Mesenchymal stem cell (in vitro differentiated cells and primary cell): ENCODE results near the gene CEBPE.
A peak's percentile ranks its signal among the peaks of the same experiment; 100 is the strongest.

Source experiments
- DNase-seq: peaks from one replicate; pipeline ENCODE4 v3.0.0-alpha.2; 2013
- H2AFZ ChIP-seq: one replicate; pipeline ENCODE4 v1.6.1; 2013; ENCODE audit warnings: low read depth, mild to moderate bottlenecking, control low read depth, inconsistent platforms, low read length, moderate library complexity
- H2AK5ac ChIP-seq: 2 replicates; pipeline ENCODE4 v1.6.1; 2013; ENCODE audit warnings: low read length, moderate library complexity, mild to moderate bottlenecking, inconsistent platforms; ENCODE audit not compliant: severe bottlenecking
- H2BK120ac ChIP-seq: one replicate; pipeline ENCODE4 v1.6.1; 2013; ENCODE audit warnings: low read depth, mild to moderate bottlenecking, inconsistent platforms, low read length, moderate library complexity
- H2BK12ac ChIP-seq, 2 experiments: one replicate each; pipeline ENCODE4 v1.6.1; 2013; ENCODE audit warnings: inconsistent platforms in 2 of 2, low read length in 2 of 2, mild to moderate bottlenecking in 2 of 2, moderate library complexity in 2 of 2, control low read depth in 1 of 2
- H2BK15ac ChIP-seq: one replicate; pipeline ENCODE4 v1.6.1; 2013; ENCODE audit warnings: mild to moderate bottlenecking, low read depth, inconsistent platforms; ENCODE audit not compliant: poor library complexity, severe bottlenecking
- H2BK5ac ChIP-seq: 2 replicates; pipeline ENCODE4 v1.6.1; 2013; ENCODE audit warnings: low read depth, mild to moderate bottlenecking, low read length, control low read depth, inconsistent platforms; ENCODE audit not compliant: poor library complexity, severe bottlenecking
- H3K14ac ChIP-seq, 2 experiments: one replicate each; pipeline ENCODE4 v1.6.1; 2013; ENCODE audit warnings: inconsistent platforms in 2 of 2, low read length in 2 of 2, control low read depth in 1 of 2, mild to moderate bottlenecking in 1 of 2, moderate library complexity in 1 of 2
- H3K18ac ChIP-seq, 2 experiments: one replicate each; pipeline ENCODE4 v1.6.1; 2013; ENCODE audit warnings: inconsistent platforms in 2 of 2, low read length in 2 of 2, control low read depth in 1 of 2, low read depth in 1 of 2, mild to moderate bottlenecking in 1 of 2
- H3K23ac ChIP-seq, 2 experiments: one replicate each; pipeline ENCODE4 v1.6.1; 2013; ENCODE audit warnings: inconsistent platforms in 2 of 2, low read length in 2 of 2, mild to moderate bottlenecking in 2 of 2, moderate library complexity in 2 of 2, control low read depth in 1 of 2
- H3K27ac ChIP-seq: 2 replicates; pipeline ENCODE4 v1.5.1; 2013; ENCODE audit warnings: mild to moderate bottlenecking, moderate library complexity, low read length, control low read depth, inconsistent platforms; ENCODE audit not compliant: poor library complexity, severe bottlenecking
- H3K27me3 ChIP-seq, 2 experiments: 2 replicates each; pipeline versions ENCODE4 v1.6.1 to v1.7.0; 2013; ENCODE audit warnings: low read length in 2 of 2, mild to moderate bottlenecking in 2 of 2, moderate library complexity in 2 of 2, control low read depth in 1 of 2, inconsistent platforms in 1 of 2; ENCODE audit not compliant: control insufficient read depth in 1 of 2, insufficient read depth in 1 of 2
- H3K36me3 ChIP-seq, 2 experiments: 2 replicates each; pipeline versions ENCODE4 v1.6.1 to v1.7.0; 2013; ENCODE audit warnings: low read length in 2 of 2, control low read depth in 1 of 2, inconsistent platforms in 1 of 2, low read depth in 1 of 2, mild to moderate bottlenecking in 1 of 2; ENCODE audit not compliant: insufficient read depth in 2 of 2, control insufficient read depth in 1 of 2
- H3K4ac ChIP-seq, 2 experiments: one replicate each; pipeline ENCODE4 v1.6.1; 2013; ENCODE audit warnings: inconsistent platforms in 2 of 2, low read length in 2 of 2, mild to moderate bottlenecking in 2 of 2, moderate library complexity in 2 of 2, control low read depth in 1 of 2, low read depth in 1 of 2
- H3K4me1 ChIP-seq: 2 replicates; pipeline ENCODE4 v1.6.1; 2013; ENCODE audit warnings: low read depth, low read length, control low read depth; ENCODE audit not compliant: control insufficient read depth, insufficient read depth
- H3K4me2 ChIP-seq: 2 replicates; pipeline ENCODE4 v1.6.1; 2013; ENCODE audit warnings: low read length, mild to moderate bottlenecking, inconsistent platforms; ENCODE audit not compliant: poor library complexity, severe bottlenecking
- H3K4me3 ChIP-seq, 2 experiments: 2 replicates each; pipeline versions ENCODE4 v1.5.1 to v1.7.0; 2013; ENCODE audit warnings: low read length in 2 of 2, mild to moderate bottlenecking in 2 of 2, control low read depth in 1 of 2, low read depth in 1 of 2; ENCODE audit not compliant: insufficient read depth in 1 of 2
- H3K79me1 ChIP-seq: replicated peaks from 2 replicates; pipeline ENCODE4 v1.6.1; 2013; ENCODE audit warnings: mild to moderate bottlenecking, control low read depth, low read length, inconsistent platforms; ENCODE audit not compliant: poor library complexity, severe bottlenecking
- H3K9ac ChIP-seq: 2 replicates; pipeline ENCODE4 v1.7.0; 2013; ENCODE audit warnings: mild to moderate bottlenecking, low read length, moderate library complexity
- H3K9me3 ChIP-seq: 2 replicates; pipeline ENCODE4 v1.7.0; 2013; ENCODE audit warnings: mild to moderate bottlenecking, low read length; ENCODE audit not compliant: control insufficient read depth
- H4K8ac ChIP-seq: one replicate; pipeline ENCODE4 v1.6.1; 2013; ENCODE audit warnings: inconsistent platforms, mild to moderate bottlenecking, low read length, moderate library complexity
- H4K91ac ChIP-seq: one replicate; pipeline ENCODE4 v1.6.1; 2013; ENCODE audit warnings: mild to moderate bottlenecking, low read length, inconsistent platforms
- WGBS: methylation state at CpG from one replicate; pipeline ENCODE4 v1.1.7; 2013; ENCODE audit warnings: mixed read lengths; 5-methylcytosine and 5-hydroxymethylcytosine counted together

The CEBPE gene

DNA sequence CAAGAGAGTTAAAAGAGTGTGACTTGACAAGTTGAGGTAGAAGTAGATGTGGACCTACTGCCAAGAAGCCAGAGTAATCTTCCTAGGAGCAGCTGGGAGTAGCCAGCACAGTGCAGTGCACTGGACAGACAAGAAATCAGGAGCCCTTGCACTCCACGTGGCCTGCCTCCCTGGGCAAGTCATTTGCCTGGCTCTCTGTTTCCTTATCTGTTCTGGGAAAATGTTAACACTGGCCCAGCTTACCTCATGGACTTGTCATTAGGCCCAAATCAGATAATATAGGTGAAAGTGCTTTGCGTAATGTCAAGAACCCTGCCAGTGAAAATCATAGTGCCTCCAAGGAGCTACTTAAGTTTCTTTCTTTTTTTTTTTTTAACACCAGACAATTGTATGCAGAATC, 45.2 kb upstream of the CEBPE start:
- no peaks in the 10 kb centered on the region for H3K79me1 ChIP-seq

DNA sequence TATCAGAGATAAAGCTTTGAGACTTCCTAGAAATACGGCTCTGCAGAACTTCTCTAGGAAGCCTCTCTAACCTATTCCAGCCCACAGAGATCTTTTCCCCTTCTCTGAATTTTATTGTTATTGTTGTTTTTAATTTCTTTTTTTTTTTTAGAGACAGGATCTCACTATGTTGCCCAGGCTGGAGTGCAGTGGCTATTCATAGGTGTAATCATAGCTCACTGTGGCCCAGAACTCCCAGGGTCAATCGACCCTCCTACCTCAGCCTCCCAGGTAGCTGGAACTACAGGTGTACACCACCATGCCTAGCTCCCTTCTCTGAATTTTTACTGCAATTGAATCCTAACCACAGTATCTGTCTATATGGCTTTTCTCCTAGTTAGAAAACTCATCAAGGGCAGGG, 44.8 kb upstream of the CEBPE start:
- H3K4ac ChIP-seq: no peak overlapping the region
- H4K91ac ChIP-seq: no peak overlapping the region
- no peak overlapping the region for H2AK5ac ChIP-seq
- H2BK12ac ChIP-seq: no peak overlapping the region
- no peak for DNase-seq
- no peak overlapping the region for H2BK5ac ChIP-seq
- H3K27me3 ChIP-seq: peaks cover 3 to 5% of the 10 kb centered on the region in 2 experiments
- H2BK15ac ChIP-seq: no peak overlapping the region
- H3K4me3 ChIP-seq: no peak overlapping the region
- H4K8ac ChIP-seq: no peak overlapping the region
- no peak overlapping the region for H3K23ac ChIP-seq
- H3K4me1 ChIP-seq: peaks cover 12% of the 10 kb centered on the region
- no peak overlapping the region for H3K18ac ChIP-seq
- no peaks in the 10 kb centered on the region for H3K79me1 ChIP-seq
- H3K14ac ChIP-seq: no peak overlapping the region
- H3K9ac ChIP-seq: no peak overlapping the region
- no peak overlapping the region for H2AFZ ChIP-seq
- no peak overlapping the region for H3K27ac ChIP-seq
- peaks cover 0 to 19% of the 10 kb centered on the region in 2 experiments for H3K36me3 ChIP-seq
- H2BK120ac ChIP-seq: no peak overlapping the region
- WGBS: 92% methylated on average over 1 of the region's 2 CpGs
- no peaks in the 10 kb centered on the region for H3K9me3 ChIP-seq
- H3K4me2 ChIP-seq: no peak overlapping the region

More for the DNA sequence above, 45.2 kb upstream of the CEBPE start:
- peaks cover 0 to 19% of the 10 kb centered on the region in 2 experiments for H3K36me3 ChIP-seq
- H3K23ac ChIP-seq: no peak overlapping the region
- H3K4ac ChIP-seq: no peak overlapping the region
- H2AFZ ChIP-seq: no peak overlapping the region
- H3K4me2 ChIP-seq: no peak overlapping the region
- H3K9me3 ChIP-seq: no peaks in the 10 kb centered on the region
- no peak overlapping the region for H3K14ac ChIP-seq
- H3K18ac ChIP-seq: no peak overlapping the region
- no peak overlapping the region for H3K4me3 ChIP-seq
- H4K91ac ChIP-seq: no peak overlapping the region
- H2BK5ac ChIP-seq: no peak overlapping the region
- no peak for DNase-seq
- no peak overlapping the region for H2BK12ac ChIP-seq
- H3K27ac ChIP-seq: no peak overlapping the region
- H2BK15ac ChIP-seq: no peak overlapping the region
- WGBS: 85% methylated on average over 2 of the region's 2 CpGs
- no peak overlapping the region for H4K8ac ChIP-seq
- peaks cover 3 to 5% of the 10 kb centered on the region in 2 experiments for H3K27me3 ChIP-seq
- no peak overlapping the region for H3K9ac ChIP-seq
- peaks cover 12% of the 10 kb centered on the region for H3K4me1 ChIP-seq
- H2AK5ac ChIP-seq: no peak overlapping the region
- H2BK120ac ChIP-seq: no peak overlapping the region

DNA sequence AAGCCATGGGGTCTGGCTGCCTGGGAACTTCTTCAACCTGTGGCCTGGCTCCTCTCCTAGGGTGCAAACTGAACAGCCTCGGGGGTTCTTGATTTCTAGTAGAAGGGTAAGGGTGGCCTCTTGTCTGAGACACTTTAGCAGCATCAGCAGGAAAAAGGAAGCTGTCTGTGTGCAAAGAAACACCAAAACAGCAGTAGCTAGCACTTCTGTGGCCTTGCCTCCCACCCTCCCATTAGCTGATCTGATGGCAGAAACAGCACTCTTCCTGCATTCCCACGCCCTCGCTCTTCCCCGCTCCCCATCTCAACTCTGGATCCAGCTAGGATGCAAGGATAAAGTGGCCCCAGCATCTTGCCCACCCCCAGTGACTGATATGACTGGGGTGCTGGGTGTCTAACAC, 43.7 kb upstream of the CEBPE start:
- Histone ChIP-seq H3K36me3 (peaks cover 0 to 19% of the 10 kb centered on the region in 2 experiments), H4K8ac (no peak overlapping the region), H2AK5ac (no peak overlapping the region), H3K4me1 (peaks cover 12% of the 10 kb centered on the region), H2BK15ac (no peak overlapping the region), H3K79me1 (no peaks in the 10 kb centered on the region), H3K14ac (no peak overlapping the region), H3K23ac (no peak overlapping the region), H2BK5ac (no peak overlapping the region), H4K91ac (no peak overlapping the region), H3K27ac (no peak overlapping the region), H2BK12ac (peak overlapping the region in 1 of 2 experiments; percentile 26), H2BK120ac (no peak overlapping the region), H3K4me2 (no peak overlapping the region), H3K27me3 (peaks cover 0 to 5% of the 10 kb centered on the region in 2 experiments), H3K18ac (no peak overlapping the region), H3K4me3 (no peak overlapping the region), H2AFZ (no peak overlapping the region), H3K9ac (no peak overlapping the region), H3K4ac (peak overlapping the region in 1 of 2 experiments; percentile 17), H3K9me3 (no peaks in the 10 kb centered on the region)
- 94% methylated on average over 4 of the region's 4 CpGs for WGBS
- no peak for DNase-seq

DNA sequence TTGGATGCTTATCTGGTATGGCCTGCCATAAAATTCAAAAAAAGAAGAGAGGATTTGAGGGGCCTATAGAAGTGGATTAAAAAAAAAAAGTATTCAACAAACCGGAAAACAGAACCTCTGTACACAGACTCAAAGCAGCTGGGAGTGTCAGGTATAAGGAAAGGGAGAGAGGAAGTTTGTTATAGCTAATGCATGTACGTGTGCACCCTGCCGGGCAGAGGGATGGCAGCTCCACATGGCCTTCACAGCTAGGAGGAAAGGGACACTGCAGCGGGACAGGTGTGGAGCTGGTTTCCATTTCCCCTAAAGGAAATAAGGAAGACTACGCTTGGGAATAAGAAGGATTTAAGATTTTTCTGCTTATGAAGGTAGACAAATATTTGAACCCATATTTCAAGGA, 43.0 kb upstream of the CEBPE start:
- no peak for DNase-seq
- no peak overlapping the region for H2BK15ac ChIP-seq
- H3K27ac ChIP-seq: no peak overlapping the region
- no peak overlapping the region for H2AK5ac ChIP-seq
- H4K91ac ChIP-seq: no peak overlapping the region
- H3K4me3 ChIP-seq: no peak overlapping the region
- H3K4ac ChIP-seq: no peak overlapping the region
- H3K23ac ChIP-seq: no peak overlapping the region
- no peak overlapping the region for H4K8ac ChIP-seq
- WGBS: 90% methylated on average over 5 of the region's 5 CpGs
- H3K79me1 ChIP-seq: no peaks in the 10 kb centered on the region
- no peaks in the 10 kb centered on the region for H3K9me3 ChIP-seq
- no peak overlapping the region for H3K18ac ChIP-seq
- peaks cover 0 to 5% of the 10 kb centered on the region in 2 experiments for H3K27me3 ChIP-seq
- peaks cover 0 to 20% of the 10 kb centered on the region in 2 experiments for H3K36me3 ChIP-seq
- no peak overlapping the region for H3K9ac ChIP-seq
- no peak overlapping the region for H2BK12ac ChIP-seq
- no peak overlapping the region for H3K4me2 ChIP-seq
- H3K14ac ChIP-seq: no peak overlapping the region
- no peak overlapping the region for H2BK120ac ChIP-seq
- H2BK5ac ChIP-seq: no peak overlapping the region
- peaks cover 8% of the 10 kb centered on the region for H3K4me1 ChIP-seq
- H2AFZ ChIP-seq: no peak overlapping the region
